Colon (tissue), 2 donors: Measurements from ENCODE around the gene TMEM185B.
"Not testable (repeated sequence)": the region's sequence is repeated elsewhere in the genome, so short reads cannot be mapped to it uniquely, and the experiment has no call there.

Experiments used
- FAIRE-seq: peaks from 2 replicates; lab custom pipeline; 2012; peaks lifted over from hg19 to GRCh38; lab: Jason Lieb, UNC
- donor health status: control.
- donor health status: control.

Gene TMEM185B

DNA sequence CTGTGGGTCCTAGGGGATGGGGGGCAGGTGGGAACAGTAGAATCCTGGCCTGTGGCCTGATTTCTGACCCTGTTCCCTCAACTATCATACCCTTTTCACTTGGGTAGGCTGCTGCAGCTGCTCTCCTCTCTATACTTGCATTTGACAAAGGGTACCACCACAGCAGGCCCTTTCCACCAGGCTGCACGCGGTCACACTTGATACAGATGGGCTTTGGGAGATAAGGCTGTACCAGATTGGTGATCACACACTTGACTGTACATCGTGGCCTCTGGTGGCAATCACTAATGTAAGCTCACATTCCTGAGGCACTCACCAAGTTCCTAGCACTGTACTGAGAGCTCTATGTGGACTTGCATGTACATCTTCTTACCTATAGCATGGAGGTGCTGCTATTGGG is 27.9 kb upstream of the TMEM185B start:
- FAIRE-seq: no peak

DNA sequence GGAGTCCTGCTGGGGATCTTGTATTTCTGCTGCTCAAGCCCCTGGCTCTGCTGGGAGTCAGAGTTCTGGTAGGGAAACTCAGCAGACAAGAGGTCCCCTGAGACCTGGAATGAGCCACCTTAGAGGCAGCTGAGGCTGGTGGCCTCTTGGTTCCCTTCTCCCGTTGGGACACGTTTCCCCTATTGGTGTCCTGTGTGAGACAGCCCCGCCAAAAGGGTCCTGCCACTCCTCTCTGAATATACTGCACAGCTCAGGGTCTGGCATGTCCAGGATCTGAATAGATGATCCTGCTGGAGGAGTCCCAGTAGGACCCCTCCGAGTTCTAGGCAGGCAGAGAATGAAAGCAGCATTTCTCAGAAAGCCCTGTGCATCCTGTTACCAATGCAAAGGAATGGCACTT is 27.4 kb upstream of the TMEM185B start:
- FAIRE-seq: no peak

DNA sequence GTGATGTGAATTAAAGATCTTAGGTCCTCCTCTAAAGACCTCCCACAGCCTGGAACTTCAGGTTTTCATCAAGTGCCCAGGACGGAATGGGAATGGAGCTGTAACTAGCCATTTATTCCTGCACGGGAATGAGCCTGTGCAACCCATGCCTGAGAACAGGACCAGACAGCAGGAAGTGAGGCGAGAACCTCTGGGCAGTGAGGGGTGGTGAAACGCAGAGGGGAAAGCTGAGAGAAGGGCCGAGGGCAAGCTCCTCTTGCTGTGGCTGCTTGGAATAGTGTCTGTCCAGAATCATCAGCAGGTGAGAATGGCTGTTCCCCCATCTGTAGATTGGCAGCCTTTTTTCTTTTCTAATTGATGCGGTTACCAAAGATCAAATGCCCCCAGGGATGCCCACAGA is 24.7 kb upstream of the TMEM185B start:
- no peak for FAIRE-seq

DNA sequence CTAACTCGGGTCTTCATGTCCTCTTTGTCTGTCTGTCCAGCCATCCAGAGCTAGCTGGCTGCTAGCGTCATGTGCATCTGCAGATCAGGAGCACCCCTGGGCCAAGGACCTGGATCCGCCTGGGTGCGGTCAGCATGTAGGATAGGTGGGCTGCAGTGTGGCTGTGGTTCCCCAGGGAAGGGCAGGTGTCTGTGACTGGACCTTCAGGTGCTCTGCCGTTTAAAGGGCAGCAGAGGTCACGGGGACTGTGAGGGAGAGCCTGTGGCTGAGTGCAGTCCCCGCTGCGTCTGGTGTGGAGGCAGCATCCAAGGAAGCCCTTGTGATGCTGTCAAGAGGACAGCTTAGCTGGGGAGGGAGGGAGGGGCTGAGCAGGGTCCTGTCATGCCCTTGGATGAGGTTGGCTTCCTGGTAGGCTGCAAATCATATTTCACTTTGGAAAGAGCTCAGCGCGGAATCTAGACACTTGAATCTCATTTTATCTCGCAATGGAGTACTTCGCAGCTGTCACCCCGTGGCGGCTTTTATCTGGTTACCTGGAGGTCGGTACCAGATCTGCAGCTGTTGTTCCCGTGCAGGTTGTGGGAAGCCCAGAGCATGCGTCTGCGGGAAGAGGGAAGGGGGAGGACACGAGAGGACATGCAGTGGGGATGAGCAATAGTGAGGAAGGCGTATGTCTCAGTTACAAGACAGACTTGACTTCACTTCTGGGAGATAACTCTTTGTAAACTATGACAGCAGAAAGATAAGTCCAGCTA is 23.5 kb upstream of the TMEM185B start:
- no peak for FAIRE-seq

DNA sequence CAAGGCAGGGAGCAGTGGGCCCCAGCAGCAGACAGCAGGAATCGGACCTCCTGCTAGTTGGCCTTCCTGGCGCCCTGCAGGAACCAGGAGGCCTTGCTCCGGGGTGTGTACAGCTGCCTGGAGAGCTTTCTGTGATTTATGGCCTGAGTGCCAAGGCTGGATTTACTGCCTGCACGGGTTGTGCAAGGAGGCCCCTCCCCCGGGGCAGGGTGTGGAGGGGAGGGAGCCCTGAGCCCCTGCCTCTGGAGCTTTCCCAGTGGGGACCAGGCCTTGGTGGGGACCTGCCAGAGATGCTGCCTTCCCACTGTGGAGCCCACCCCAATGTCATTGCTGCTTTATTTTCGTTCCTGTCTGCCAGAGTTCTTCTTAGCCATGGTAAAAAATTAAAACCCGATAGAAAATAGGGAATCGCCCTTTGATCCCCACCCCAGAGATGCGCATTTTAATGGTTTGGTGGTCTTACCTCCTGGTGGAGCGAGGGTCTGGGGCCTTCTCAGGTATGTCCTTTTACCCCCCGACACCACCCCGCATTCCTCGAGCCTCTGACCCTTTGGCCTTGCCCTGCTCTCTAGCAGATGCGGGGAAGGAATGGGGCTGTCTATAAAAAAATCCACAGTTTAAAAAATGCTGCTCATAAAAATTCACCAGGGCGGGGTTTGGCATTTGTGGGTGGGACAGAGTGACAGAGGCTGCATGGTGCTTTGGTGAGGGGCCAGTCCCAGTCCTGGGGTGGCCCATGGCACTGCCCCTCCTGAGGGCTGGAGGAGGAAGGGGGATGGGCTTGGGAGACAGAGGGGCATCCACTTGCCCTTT is 22.5 kb upstream of the TMEM185B start:
- no peak for FAIRE-seq

DNA sequence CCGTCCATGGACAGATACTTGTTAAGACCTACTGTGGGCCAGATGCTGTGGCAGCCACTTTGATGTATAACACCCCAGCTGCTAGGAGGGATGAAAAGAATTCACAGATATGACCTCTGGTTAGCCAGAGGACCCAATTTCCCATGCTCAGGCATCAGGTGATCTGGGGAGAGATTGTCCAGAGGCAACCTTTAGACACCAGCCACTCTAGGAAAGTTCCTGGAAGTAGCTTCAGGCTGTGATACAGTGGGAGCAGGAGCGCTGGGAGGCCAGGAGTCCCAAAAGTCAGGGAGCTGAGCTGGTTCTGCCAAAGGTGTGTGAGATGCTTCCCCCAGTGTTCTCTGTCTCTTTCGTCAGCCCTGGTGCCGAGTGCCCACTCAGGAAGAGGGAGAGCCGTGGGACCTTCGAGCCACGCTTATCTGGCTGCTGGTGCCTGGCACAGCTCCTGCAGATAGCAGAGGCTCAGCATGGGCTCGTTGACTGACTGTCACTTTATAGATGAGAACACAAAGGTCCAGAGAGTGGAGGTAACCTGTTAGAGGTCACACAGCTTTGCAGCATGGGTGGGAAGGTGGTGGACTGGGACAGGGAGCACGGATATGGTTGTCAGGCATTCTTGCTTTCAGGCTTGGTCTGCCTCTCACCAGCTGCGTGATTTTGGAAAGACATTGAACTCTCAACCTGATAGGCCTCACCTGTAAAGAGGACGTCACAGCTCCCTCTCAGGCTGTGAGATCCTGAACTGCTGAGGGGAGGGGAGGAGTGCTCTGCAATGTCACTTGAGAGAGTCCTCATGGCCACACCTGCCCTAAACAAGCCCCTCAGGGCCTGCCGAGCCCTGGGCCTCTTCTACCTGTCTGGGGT is 21.7 kb upstream of the TMEM185B start:
- FAIRE-seq: no peak

DNA sequence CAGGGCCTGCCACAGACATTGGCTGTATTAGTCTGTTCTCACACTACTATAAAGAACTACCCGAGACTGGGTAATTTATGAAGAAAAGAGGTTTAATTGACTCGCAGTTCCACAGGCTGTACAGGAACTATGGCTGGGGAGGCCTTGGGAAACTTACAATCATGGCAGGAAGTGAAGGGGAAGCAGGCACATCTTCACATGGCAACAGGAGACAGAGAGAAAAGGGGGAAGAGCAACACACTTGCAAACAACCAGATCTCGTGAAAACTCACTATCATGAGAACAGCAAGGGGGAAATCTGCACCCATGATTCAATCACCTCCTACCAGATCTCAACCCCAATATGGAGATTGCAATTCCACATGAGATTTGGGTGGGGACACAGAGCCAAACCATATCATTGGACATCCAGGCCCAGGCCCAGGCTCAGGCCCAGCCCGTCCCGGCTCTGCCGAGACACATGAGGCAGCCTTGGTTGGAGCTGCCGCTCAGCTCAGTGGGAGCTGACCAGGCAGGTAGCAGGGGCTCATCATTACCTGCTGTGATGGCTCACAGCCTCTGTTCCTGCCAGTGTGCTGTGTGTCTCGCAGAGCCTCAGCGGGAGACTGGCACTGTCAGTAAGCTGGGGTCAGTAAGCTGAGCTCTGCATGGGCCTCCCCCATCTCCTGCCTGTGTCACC is 20.8 kb upstream of the TMEM185B start:
- FAIRE-seq: no peak

DNA sequence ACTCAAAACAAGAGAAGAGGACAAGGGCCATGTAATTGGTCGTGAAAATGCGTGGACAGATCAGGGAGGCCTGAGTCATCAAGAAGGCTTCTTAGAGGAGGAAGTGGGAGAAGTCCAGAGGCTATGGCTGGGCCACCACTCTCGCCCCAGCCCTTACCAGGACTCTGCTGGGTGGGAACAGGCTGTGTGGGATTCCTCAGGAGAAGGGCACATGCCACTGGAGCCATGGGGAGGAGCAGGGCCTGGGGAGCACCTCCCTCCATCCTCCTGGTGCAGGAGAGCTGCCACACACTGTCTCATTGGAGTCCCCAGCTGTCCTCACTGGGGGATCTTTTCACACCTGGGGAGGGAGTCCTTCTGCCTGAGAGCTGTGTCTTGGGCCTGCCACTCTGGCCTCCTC is 20.0 kb upstream of the TMEM185B start:
- no peak for FAIRE-seq

DNA sequence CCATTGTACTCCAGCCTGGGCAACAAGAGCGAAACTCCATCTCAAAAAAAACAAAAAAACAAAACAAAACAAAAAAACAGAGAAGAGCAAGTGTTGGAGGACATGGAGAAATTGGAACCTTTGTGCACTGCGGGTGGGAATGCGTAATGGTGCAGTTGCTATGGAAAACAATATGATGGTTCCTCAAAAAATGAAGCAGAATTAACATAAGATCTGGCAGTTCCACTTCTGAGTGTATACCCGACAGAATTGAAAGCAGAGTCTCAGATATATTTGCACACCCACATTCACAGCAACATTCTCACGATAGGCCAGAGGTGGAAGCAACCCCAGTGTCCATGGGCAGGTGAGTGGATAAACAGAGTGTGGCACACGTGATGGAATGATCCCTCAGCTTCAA is 18.5 kb upstream of the TMEM185B start:
- no peak for FAIRE-seq

DNA sequence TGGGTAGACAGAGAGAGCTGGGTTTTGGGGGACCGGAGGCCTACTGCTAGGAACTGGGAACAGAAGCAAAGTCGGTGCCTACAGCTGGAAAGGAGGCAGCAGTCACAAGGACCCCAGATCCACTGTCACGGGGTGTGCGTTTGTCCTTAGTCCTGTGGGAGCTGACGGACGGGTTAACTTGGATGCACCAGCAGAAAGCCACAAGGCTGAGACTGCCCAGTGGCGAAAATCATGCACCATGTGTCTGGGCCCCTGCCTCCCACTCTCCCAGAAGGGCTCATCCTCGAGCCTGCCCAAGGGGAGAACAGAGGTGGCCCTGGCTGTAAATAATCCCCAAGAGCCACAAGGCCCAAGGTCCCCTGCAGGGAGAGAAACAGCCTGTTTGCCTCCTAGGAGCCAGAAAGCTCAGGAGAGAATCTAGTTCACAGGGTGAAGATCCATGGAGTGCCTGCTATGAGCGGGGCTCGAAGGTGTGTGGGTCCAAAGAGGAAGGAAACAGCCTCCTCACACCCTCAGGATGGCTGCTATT is 17.8 kb upstream of the TMEM185B start:
- no peak for FAIRE-seq

DNA sequence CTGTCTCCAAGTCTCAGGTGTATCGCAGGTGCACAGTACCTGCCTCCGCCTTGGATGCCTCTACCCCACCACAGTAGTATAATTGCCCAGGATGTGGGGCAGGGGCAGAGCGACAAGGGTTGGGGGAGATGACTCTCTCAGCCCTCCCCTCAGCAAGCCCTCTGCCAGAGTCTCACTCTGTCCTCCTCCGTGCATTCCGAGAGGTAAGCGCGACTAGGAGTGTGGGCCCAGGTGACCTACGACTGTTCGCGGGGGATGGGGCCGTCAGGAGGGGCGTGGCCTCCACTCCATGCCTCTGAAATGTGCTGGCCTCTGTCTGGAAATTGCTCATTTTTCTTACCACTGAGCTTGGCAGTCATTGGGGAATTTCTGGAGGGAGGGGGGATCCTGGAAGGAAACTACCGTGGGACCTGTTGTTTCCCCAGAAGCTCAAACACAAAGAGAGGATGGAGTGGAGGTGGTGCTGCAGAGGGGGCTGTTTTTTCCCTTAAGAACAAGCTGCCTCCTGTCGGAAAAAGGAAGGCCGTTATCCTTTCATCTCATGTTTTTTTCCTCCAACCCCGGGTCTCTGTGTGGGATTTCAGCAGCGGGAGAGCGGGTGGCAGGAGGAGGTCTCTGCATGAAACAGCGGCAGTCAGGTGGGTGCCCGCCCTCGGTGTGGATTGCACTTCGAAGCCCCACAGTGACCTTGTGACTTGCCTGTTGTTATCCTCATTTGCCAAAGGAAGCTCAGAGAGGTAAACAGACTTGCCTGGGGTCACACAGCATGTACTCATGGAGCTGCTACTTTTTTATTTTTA is 16.5 kb upstream of the TMEM185B start:
- FAIRE-seq: no peak

DNA sequence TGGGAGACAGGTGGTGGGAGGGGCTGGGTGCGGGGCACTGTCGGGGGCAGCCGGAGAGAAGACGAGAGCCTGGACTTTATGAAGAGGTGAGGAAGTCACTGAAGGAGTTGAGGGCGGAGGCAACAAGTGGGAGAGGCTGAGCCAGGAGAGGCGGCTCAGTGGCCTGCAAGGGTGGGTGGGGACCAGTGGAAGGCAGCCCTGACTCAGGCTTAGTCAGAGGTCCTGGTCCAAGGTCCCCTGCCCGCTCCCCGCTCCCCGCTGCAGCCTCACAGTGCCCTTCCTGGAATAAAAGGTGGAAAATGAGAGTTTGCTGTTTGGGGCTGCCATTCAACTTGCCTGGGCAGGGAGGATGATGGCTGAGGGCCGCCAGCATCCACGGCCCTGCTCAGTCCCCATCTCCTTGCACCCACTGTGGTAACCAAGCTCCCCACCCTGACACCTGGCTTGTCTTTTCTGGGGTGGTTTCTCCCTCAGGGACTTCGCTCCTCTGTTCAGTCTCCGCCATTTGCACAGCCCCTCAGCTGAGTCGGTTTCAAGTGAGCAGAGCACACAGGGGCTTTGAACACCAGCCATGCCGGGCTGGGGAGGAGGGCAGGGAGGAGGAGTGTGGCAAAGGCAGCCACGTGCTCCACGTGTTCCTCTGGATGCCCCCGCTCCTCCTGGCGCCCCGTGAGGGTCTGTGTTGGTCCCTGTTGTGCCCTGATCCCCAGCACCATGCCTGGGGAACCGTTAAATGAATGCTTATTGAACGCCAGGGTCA is 15.7 kb upstream of the TMEM185B start:
- FAIRE-seq: no peak

DNA sequence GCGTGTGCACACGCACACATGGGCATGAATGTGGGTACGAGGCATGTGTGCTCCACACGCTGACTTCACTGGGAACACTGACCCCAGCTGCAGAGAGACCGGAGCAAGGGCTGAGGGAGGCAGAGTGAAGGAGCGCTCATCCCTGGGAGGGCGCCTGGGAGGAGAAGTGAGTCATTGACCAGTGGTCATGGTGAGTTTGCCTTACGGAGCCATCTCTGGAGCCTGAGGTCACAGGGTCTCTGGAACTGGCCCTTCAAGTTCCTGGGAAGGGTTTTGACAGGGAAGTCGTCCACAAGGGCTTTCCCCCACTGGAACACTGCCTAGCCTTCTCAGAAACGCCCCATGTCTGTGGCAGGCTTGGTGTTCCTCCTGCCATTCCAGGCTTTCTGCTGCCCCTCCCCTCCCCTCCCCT is 14.3 kb upstream of the TMEM185B start:
- FAIRE-seq: no peak

DNA sequence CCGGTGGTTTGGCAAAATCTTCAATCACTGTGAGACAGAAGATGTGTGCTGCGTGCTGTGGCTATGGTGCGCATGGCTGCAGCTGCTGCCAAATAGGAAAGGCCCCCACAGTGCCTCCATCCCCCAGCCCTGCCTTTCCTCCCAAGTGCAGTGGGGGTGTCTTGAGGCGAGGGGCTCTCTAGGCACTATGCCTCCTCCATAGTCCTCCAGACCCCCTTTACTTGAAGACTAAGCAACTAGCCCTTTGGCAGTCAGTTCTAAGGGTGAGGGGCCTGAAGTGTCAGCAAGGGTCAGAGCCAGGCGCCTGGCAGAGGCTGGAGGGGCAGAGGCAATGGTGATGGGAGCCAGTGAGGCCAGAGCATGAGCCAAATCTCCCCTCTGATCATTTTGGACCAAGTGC is 13.6 kb upstream of the TMEM185B start:
- no peak for FAIRE-seq

DNA sequence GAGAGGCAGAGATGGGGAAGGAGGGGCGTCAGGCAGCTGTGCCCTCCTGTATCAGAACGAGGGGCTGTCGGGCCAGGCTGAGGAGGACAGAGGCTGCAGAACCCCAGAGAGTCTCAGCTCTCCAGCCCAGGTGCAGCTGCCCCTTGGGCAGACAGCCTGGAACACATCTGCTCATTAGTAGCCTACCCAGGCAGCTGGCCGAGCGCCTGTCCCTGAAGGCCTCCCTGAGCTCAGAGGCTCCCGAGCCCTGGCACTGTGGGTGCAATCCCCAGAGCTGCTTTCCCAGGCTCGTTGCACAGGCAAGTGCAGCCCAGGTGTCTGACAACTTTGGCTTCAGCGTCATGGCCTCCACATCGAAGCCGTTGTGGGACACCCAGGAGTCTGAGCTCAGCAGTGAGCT is 13.1 kb upstream of the TMEM185B start:
- FAIRE-seq: no peak

DNA sequence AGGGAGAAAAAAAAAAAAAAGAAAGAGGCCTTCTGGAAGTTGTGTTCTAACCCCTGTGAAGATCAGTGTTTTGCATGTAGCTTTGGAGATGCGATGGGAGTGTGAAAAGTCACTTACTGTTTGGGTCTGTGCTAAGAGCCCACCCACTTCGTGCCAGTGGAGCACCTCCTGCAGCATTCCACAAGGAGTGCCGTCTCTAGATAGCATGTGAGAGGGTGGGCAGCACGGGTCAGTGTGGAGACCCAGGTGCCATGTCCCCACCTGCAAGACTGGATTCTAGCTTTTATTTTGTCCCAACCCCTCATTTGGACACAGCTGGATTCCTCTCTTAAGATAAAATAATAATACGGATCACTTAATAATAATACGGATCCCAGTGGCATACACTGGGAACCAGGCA is 12.5 kb upstream of the TMEM185B start:
- FAIRE-seq: no peak

DNA sequence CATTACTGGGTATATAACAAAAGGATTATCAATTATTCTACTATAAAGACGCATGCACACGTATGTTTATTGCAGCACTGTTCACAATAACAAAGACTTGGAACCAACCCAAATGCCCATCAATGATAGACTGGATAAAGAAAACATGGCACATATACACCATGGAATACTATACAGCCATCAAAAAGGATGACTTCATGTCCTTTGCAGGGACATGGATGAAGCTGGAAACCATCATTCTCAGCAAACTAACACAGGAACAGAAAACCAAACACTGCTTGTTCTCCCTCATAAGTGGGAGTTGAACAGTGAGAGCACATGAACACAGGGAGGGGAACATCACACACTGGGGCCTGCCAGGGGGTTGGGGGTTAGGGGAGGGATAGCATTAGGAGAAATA is 12.0 kb upstream of the TMEM185B start:
- not testable (repeated sequence) for FAIRE-seq

DNA sequence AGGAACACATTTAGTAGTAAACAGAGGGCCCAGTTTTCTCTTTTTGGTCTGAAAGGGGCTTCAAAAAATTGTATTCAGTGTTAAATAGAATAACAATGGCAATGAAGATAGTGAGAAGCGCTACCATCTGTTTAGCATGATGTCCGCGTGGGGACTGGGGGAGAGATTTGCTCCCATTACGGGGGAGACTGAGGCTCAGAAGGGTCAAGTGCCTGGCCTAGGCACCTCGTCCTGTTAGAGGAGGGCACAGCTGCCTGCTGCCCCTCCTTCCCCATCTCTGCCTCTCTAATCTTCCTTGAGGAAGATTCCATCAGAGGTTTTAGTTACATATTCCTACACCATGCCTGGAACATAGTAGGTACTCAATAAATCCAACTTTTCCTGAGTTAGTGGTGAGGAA is 10.1 kb upstream of the TMEM185B start:
- FAIRE-seq: no peak

DNA sequence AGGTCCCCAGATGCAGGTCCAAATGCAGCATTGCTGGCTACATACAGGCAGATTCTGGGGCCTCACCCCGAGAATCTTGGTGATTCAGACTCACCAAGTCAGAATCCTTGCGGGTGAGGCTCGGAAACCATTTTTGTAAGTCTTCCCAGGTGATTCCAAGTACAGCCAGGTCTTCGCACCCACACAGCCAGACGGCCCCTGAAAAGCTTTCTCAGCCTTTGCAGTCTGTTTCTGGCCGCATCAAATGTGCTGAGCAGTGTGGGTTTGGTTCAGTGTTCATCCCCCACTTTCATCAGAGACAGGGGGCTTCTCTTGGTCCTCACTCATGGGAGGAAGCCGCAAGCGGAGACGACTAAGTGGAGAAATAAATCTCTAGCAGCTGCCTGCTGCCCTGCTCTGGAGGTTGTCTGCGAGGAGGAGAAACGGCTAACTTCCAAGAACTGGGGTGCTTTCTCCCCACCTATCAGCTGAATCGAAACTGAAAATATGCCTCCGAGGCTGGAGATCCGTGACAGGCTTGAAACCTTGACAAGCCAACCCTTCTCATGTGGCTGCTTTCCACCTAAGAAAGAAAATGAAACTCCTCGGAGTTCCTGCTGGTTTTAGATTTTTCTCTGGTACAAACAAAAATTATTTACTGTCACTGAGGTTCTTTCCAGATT is 8.9 kb upstream of the TMEM185B start:
- no peak for FAIRE-seq

DNA sequence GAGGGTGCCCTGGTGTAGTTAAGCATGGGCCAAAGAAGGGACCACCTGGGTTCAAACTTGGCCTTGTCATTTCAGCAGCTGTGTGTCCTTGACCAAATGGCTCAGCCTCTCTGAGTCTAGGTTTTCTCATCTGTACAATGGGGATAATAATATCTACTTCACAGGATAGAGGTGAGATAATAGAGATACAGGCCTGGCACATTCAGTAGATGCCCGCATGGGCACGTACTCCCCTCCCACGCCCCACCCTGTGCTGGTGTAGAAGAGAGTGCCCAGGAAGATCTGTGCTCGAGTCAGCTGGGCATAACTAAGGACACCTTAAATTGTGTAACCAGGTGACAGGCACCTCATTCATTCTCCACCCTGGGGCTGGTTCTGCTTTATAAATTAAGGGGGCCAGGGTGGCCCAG is 8.4 kb upstream of the TMEM185B start:
- no peak for FAIRE-seq
